Measurements from ENCODE around the gene MYO3B.

The MYO3B gene

DNA sequence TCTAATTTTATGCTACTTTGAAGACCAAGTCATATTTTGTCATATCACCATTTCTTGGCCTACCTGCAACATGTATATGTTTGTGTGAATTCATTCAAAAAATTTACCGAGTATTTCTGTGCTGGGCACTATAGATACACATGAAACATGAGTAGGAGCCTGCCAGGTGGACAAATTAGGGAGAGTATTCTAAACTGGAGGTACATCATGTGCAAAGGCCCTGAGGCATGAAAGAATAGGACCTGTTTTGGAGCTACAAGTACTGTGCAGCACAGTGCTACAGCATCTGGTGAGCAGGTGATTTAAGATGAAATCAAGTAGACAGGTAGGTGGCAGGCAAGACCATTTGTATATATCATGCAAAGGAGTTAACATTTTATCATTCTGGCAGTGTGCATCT, 152.9 kb downstream of the MYO3B start:
- Histone ChIP-seq H3K27ac (ENCODE audit: low read length, poor library complexity, severe bottlenecking) (no peak overlapping the region), H3K4me2 (ENCODE audit: low read length, poor library complexity, severe bottlenecking) (no peak overlapping the region), H3K36me3 (ENCODE audit: control insufficient read depth in 1 of 2, insufficient read depth in 2 of 2, low read depth in 1 of 2, low read length in 2 of 2) (no peaks in the 10 kb centered on the region), H3K18ac (ENCODE audit: low read depth in 1 of 2, low read length in 2 of 2) (no peak overlapping the region), H2BK120ac (ENCODE audit: low read depth, low read length) (no peak overlapping the region), H3K4me3 (ENCODE audit: insufficient read depth in 1 of 2, low read depth in 1 of 2, low read length in 2 of 2) (no peak overlapping the region), H3K23ac (ENCODE audit: low read length in 2 of 2) (no peak overlapping the region), H2BK12ac (ENCODE audit: low read length in 2 of 2) (no peak overlapping the region), H3K27me3 (ENCODE audit: control insufficient read depth in 1 of 2, insufficient read depth in 1 of 2, low read length in 2 of 2) (peaks cover 3 to 11% of the 10 kb centered on the region in 2 experiments), H4K91ac (ENCODE audit: low read length) (no peak overlapping the region), H3K79me1 (replicated peaks; ENCODE audit: low read length, poor library complexity, severe bottlenecking) (no peaks in the 10 kb centered on the region), H2BK15ac (ENCODE audit: low read depth, poor library complexity, severe bottlenecking) (no peak overlapping the region), H3K4ac (ENCODE audit: low read depth in 1 of 2, low read length in 2 of 2) (no peak overlapping the region), H3K9ac (ENCODE audit: low read length) (no peak overlapping the region), H3K4me1 (ENCODE audit: control insufficient read depth, insufficient read depth, low read depth, low read length) (no peaks in the 10 kb centered on the region), H4K8ac (ENCODE audit: low read length) (no peak overlapping the region), H3K9me3 (ENCODE audit: control insufficient read depth, low read length) (no peaks in the 10 kb centered on the region), H3K14ac (ENCODE audit: low read length in 2 of 2) (no peak overlapping the region), H2AK5ac (ENCODE audit: low read length, severe bottlenecking) (no peak overlapping the region), H2BK5ac (ENCODE audit: low read depth, low read length, poor library complexity, severe bottlenecking) (no peak overlapping the region), H2AFZ (ENCODE audit: low read depth, low read length) (no peak overlapping the region)
- WGBS, result 89% methylated on average over 1 of the region's 1 CpG
- DNase-seq, result no peak

DNA sequence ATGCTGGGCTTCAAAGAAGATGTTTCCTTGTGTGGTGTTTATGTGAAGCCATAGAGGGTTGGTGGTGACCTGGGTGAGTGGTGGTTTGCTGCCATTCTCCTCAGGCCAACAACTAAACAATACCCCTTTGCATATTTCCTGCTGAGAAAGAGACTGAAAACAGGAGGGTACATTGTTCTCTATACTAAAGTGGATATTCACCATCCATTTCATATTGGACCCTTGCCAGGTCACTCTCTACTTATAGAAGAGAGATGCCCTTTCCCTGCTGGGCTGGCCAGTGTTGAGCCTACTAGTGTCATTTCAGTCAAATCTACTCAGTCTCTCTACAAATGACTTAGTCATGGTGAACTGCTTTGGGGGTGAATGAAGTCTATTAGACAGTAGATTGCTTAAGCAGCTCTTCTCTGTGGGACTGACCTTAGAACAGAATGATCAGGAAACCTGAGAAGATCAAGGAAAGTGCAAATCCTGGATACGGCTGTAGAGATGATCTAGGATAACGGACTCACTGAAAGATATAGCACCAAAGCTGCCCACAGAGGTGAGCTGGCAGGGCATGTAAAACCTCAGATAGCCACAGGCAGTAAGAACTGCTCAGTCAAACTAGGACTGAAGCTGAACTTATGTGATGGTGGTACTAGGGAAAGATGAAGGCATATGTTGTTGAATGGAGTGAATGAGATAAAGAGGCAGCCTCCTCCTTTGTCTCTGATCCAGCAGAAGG, 154.9 kb downstream of the MYO3B start:
- Histone ChIP-seq H2BK12ac (ENCODE audit: low read length in 2 of 2) (no peak overlapping the region), H3K27ac (ENCODE audit: low read length, poor library complexity, severe bottlenecking) (no peak overlapping the region), H3K14ac (ENCODE audit: low read length in 2 of 2) (peak overlapping the region in 1 of 2 experiments; percentile 61), H2BK15ac (ENCODE audit: low read depth, poor library complexity, severe bottlenecking) (no peak overlapping the region), H3K23ac (ENCODE audit: low read length in 2 of 2) (no peak overlapping the region), H3K27me3 (ENCODE audit: control insufficient read depth in 1 of 2, insufficient read depth in 1 of 2, low read length in 2 of 2) (peaks cover 0 to 13% of the 10 kb centered on the region in 2 experiments), H4K8ac (ENCODE audit: low read length) (no peak overlapping the region), H3K4me1 (ENCODE audit: control insufficient read depth, insufficient read depth, low read depth, low read length) (no peaks in the 10 kb centered on the region), H3K4ac (ENCODE audit: low read depth in 1 of 2, low read length in 2 of 2) (no peak overlapping the region), H3K4me2 (ENCODE audit: low read length, poor library complexity, severe bottlenecking) (no peak overlapping the region), H3K18ac (ENCODE audit: low read depth in 1 of 2, low read length in 2 of 2) (no peak overlapping the region), H4K91ac (ENCODE audit: low read length) (no peak overlapping the region), H3K9ac (ENCODE audit: low read length) (no peak overlapping the region), H2AK5ac (ENCODE audit: low read length, severe bottlenecking) (no peak overlapping the region), H3K79me1 (replicated peaks; ENCODE audit: low read length, poor library complexity, severe bottlenecking) (no peaks in the 10 kb centered on the region), H2BK120ac (ENCODE audit: low read depth, low read length) (no peak overlapping the region), H2BK5ac (ENCODE audit: low read depth, low read length, poor library complexity, severe bottlenecking) (no peak overlapping the region), H3K36me3 (ENCODE audit: control insufficient read depth in 1 of 2, insufficient read depth in 2 of 2, low read depth in 1 of 2, low read length in 2 of 2) (no peaks in the 10 kb centered on the region), H2AFZ (ENCODE audit: low read depth, low read length) (no peak overlapping the region), H3K9me3 (ENCODE audit: control insufficient read depth, low read length) (no peaks in the 10 kb centered on the region), H3K4me3 (ENCODE audit: insufficient read depth in 1 of 2, low read depth in 1 of 2, low read length in 2 of 2) (no peak overlapping the region)
- 83% methylated on average over 2 of the region's 2 CpGs for WGBS
- DNase-seq, result no peak

DNA sequence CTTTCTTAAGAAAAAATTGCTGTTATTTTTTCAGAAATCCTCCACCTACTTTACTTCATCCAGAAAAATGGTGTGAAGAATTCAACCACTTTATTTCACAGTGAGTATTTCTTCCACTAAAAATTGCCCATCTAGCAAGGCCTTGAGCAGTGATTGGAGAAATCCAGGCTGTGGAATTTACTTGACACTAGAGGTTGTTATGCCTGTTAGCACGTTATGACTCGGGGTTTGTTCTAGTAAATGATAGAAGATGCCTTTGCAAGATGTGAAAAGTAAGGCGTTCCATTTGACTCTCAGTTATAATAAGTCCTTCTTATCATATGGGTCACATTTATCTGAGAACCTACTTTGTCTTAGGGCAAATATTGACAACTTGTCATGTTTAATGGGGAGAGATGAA, 157.4 kb downstream of the MYO3B start:
- Histone ChIP-seq H3K27me3 (ENCODE audit: control insufficient read depth in 1 of 2, insufficient read depth in 1 of 2, low read length in 2 of 2) (peaks cover 0 to 13% of the 10 kb centered on the region in 2 experiments), H3K4me2 (ENCODE audit: low read length, poor library complexity, severe bottlenecking) (no peak overlapping the region), H2BK5ac (ENCODE audit: low read depth, low read length, poor library complexity, severe bottlenecking) (no peak overlapping the region), H3K4ac (ENCODE audit: low read depth in 1 of 2, low read length in 2 of 2) (no peak overlapping the region), H3K79me1 (replicated peaks; ENCODE audit: low read length, poor library complexity, severe bottlenecking) (no peaks in the 10 kb centered on the region), H3K27ac (ENCODE audit: low read length, poor library complexity, severe bottlenecking) (no peak overlapping the region), H4K8ac (ENCODE audit: low read length) (no peak overlapping the region), H2BK120ac (ENCODE audit: low read depth, low read length) (no peak overlapping the region), H3K23ac (ENCODE audit: low read length in 2 of 2) (no peak overlapping the region), H3K4me1 (ENCODE audit: control insufficient read depth, insufficient read depth, low read depth, low read length) (no peaks in the 10 kb centered on the region), H3K14ac (ENCODE audit: low read length in 2 of 2) (no peak overlapping the region), H2BK15ac (ENCODE audit: low read depth, poor library complexity, severe bottlenecking) (no peak overlapping the region), H3K4me3 (ENCODE audit: insufficient read depth in 1 of 2, low read depth in 1 of 2, low read length in 2 of 2) (no peak overlapping the region), H3K9me3 (ENCODE audit: control insufficient read depth, low read length) (no peaks in the 10 kb centered on the region), H2BK12ac (ENCODE audit: low read length in 2 of 2) (no peak overlapping the region), H2AK5ac (ENCODE audit: low read length, severe bottlenecking) (no peak overlapping the region), H3K9ac (ENCODE audit: low read length) (no peak overlapping the region), H4K91ac (ENCODE audit: low read length) (no peak overlapping the region), H3K18ac (ENCODE audit: low read depth in 1 of 2, low read length in 2 of 2) (no peak overlapping the region), H3K36me3 (ENCODE audit: control insufficient read depth in 1 of 2, insufficient read depth in 2 of 2, low read depth in 1 of 2, low read length in 2 of 2) (no peaks in the 10 kb centered on the region), H2AFZ (ENCODE audit: low read depth, low read length) (no peak overlapping the region)
- WGBS, result 38% methylated on average over 2 of the region's 3 CpGs
- DNase-seq, result no peak

DNA sequence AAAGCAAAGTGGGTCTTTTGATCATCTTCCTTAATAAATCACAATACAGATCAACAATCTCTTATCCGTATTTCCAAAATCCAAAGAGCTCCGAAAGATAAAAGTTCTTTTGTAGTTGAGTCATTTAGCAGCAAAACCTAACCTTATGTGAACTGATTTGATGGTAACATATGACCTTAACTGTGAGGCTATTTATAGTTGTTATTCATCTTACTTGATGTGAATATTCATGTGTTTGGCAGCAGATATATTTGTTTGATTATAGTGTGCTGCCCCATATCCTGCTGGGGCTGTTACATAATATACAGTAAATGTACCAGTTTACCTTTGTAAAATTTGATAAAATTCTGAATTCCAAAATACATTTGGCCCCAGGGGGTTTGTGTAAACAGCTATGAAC, 158.5 kb downstream of the MYO3B start:
- Histone ChIP-seq H3K4ac (ENCODE audit: low read depth in 1 of 2, low read length in 2 of 2) (no peak overlapping the region), H3K36me3 (ENCODE audit: control insufficient read depth in 1 of 2, insufficient read depth in 2 of 2, low read depth in 1 of 2, low read length in 2 of 2) (no peaks in the 10 kb centered on the region), H2BK12ac (ENCODE audit: low read length in 2 of 2) (no peak overlapping the region), H3K4me3 (ENCODE audit: insufficient read depth in 1 of 2, low read depth in 1 of 2, low read length in 2 of 2) (no peak overlapping the region), H3K9me3 (ENCODE audit: control insufficient read depth, low read length) (no peaks in the 10 kb centered on the region), H3K27ac (ENCODE audit: low read length, poor library complexity, severe bottlenecking) (no peak overlapping the region), H3K23ac (ENCODE audit: low read length in 2 of 2) (no peak overlapping the region), H2BK15ac (ENCODE audit: low read depth, poor library complexity, severe bottlenecking) (no peak overlapping the region), H3K4me2 (ENCODE audit: low read length, poor library complexity, severe bottlenecking) (no peak overlapping the region), H3K9ac (ENCODE audit: low read length) (no peak overlapping the region), H3K27me3 (ENCODE audit: control insufficient read depth in 1 of 2, insufficient read depth in 1 of 2, low read length in 2 of 2) (peaks cover 0 to 12% of the 10 kb centered on the region in 2 experiments), H2BK5ac (ENCODE audit: low read depth, low read length, poor library complexity, severe bottlenecking) (no peak overlapping the region), H2BK120ac (ENCODE audit: low read depth, low read length) (no peak overlapping the region), H4K8ac (ENCODE audit: low read length) (no peak overlapping the region), H2AFZ (ENCODE audit: low read depth, low read length) (no peak overlapping the region), H3K18ac (ENCODE audit: low read depth in 1 of 2, low read length in 2 of 2) (no peak overlapping the region), H3K79me1 (replicated peaks; ENCODE audit: low read length, poor library complexity, severe bottlenecking) (no peaks in the 10 kb centered on the region), H2AK5ac (ENCODE audit: low read length, severe bottlenecking) (no peak overlapping the region), H3K14ac (ENCODE audit: low read length in 2 of 2) (no peak overlapping the region), H4K91ac (ENCODE audit: low read length) (no peak overlapping the region), H3K4me1 (ENCODE audit: control insufficient read depth, insufficient read depth, low read depth, low read length) (no peaks in the 10 kb centered on the region)
- no peak for DNase-seq
- WGBS, result 100% methylated on average over 2 of the region's 2 CpGs
